HL-60/S4 (cell line): ENCODE measurements around the gene GPC5.

Experiments used
- in situ Hi-C: fragments of 300-500 bp; cut with MboI; formaldehyde crosslinking; loops from 2 replicates; pipeline ENCODE4 v1.14.3; 2022; ENCODE audit warnings: low sequenced_read_pairs

GPC5 gene

DNA sequence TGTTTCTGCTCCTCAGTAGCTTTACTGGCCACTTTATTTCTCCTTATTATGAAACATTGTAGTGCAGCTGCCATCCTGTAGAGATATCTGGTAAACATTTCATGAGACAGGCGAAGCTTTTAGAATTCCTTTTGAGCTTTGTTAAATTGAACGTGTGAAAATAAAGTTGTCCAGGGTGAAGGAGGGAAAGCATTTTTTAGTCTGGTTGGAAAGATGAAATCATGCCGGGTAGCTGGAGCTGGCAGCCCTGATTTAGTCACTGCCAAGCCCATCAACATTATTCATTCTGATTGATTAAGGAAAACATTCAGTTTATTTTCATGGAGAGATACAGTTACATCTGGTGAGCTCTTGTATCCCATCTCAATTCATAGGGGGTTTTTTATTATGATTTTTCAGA is 1502.0 kb downstream of the GPC5 start:
- in situ Hi-C loops = no loop called here

DNA sequence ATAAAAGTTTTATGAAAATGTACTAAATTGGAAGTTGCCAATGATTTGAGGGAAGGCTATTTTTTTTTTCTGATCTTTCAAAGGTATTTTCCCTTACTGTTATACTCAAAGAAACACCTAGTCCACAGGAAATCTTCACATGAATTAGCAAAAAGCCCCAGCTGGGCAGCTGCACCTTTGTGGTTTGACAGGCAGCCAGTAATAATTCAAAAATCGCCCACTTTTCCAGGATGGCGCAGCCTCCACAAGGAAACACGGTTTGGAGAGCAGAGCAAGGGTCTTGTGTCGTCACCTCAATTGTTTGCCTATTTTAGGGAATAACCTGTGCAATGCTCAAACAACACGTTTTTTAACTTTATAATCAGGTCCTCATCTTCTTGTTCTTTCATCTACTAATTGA is 1503.3 kb downstream of the GPC5 start:
- in situ Hi-C loops = no loop called here

DNA sequence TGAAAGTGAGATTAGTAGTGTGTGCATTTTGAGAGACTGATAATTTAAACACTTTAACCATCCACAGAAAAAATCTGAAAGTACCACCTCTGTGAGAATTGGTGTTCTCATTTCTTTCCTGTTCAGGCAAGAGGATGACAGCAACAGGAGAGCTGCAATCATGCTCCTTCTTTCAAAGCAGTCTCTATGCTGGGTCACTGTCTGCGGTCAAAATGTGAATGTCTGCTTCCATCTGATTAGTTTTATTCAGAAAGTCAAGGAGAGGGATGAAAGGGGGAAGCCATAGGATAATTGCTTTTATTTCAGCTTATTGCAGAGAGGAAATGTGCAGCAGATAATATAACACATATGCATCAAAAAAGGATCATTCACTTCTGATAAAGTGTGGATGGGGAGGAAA is 1514.2 kb downstream of the GPC5 start:
- in situ Hi-C loops = no loop called here

DNA sequence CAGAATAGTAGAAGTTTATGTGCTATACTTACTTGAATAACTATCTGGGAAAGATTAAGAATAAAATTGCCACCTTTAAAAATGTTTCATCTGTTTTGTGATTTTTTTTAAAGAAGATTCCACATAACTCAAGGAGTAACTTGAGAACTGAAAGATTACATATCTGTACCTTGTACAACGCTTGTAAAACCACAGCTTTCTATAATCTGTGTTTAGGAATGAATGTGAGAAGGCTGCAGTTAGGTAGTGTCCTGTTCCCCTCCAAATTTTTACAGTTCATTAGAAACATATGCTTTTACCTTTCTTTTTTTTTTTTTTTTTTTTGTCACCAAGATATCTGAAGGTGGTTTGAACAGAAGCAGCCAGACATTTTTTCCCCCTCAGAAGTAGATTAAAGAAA is 1515.4 kb downstream of the GPC5 start:
- in situ Hi-C loops = no loop called here
